Hypothalamus (tissue), 51 donors: ENCODE results near the gene GMPPB.

Experiments used
- DNase-seq, 51 donors: peaks; one replicate each; lab custom pipeline; 2025; lab: John Stamatoyannopoulos, UW

Gene GMPPB

DNA sequence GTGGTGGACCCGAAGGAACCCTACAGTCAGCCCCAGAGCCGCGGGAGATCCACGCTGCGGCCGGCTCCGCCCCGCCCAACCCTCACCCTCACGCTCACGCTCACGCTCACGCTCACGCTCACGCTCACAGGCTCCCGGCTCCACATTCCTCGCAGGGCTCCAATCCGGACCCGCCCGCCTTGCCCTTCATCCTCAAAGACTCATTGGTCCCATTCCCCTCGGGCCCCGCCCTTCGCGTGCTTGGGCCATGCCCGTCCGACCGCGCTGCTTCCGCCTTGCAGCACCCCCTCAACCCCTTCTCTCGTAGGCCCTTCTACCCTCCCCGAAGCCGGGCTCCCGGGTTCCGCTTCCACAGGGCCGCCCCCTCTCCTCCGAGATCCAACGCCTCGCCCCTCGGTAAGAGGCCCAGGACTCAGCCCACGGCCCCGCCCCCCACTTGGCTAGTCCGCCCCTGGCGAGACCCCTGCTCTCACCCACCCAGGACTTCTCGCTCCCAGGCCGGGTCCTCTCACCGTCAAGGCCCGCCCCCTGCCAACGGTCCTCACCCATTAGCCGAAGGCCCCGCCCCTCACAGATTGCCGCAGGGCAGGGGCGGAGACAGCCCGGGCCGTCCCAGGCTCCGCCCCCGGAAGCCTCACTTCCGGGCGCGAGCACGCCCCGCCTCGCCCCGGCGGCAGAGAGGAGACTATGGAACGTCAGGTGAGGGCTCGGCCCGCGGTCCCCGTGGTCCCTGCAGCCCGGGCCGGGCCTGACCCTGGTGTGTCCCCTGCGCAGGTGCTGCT is 49.8 kb downstream of the GMPPB start, which contains the start of gene APEH:
Gene APEH, plus strand, starts transcription at position 637 of the 782 bp plus-strand sequence. Its CDS starts 51 bp downstream, at position 688.
- no peak for DNase-seq

- DNase-seq, result no peak
Observed at GRCh38 chr3:49673121-49673714, 50.5 kb downstream of the GMPPB start.

GRCh38 chr3:49671291-49672288 is 52.2 kb downstream of the GMPPB start:
- no peak for DNase-seq

DNA sequence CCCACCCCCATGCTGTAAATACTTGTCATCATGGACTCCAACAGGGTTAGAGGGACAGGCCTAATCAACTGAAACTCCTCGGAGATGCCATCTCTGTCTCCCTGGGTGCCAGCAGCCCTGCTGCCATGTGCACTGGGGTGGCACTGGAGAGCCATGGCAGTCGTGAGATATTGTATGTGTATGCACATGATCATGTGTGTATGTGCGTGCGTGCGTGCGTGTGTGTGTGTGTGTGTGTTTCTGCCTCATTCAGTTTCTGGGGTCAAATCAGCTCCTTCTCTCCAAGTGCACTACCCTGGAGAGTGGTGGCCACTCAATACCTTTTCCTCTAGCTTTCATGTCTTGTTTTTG is 52.8 kb downstream of the GMPPB start:
- DNase-seq, result no peak
